Gastrocnemius medialis (tissue), 4 donors: ENCODE data around the gene GOSR2. TPM values are rescaled to one million over a fixed set of nuclear protein-coding genes. Genes with fewer than 3 reads are reported as not detected.

Experiments used
- ATAC-seq, 2 donors: fragments of 150-250 bp; one replicate each; pipeline ENCODE4 v1.9.1; 2016
- DNase-seq, 2 donors: peaks; one replicate each; pipeline ENCODE4 v3.0.0-alpha.2; 2019
- H3K27ac ChIP-seq, 4 donors: fragments of 200-600 bp; sonication (generic); 1 replicate in 1 of 4; 2 replicates in 3 of 4; pipeline ENCODE4 v1.5.1; 2016 to 2018; ENCODE audit warnings: mild to moderate bottlenecking in 2 of 4, moderate library complexity in 1 of 4
- H3K27me3 ChIP-seq, 3 donors: fragments of 200-600 bp; sonication (generic) in 2 of 3; 1 replicate in 1 of 3; 2 replicates in 2 of 3; pipeline versions ENCODE4 v1.5.1 to v1.6.0; 2016 to 2019; ENCODE audit warnings: mild to moderate bottlenecking in 1 of 3, moderate library complexity in 1 of 3
- H3K36me3 ChIP-seq, 2 donors: fragments of 200-600 bp; sonication (generic) in 1 of 2; one replicate each; pipeline ENCODE4 v1.5.1; 2017 to 2018
- H3K4me1 ChIP-seq, 2 donors: fragments of 200-600 bp; sonication (generic) in 1 of 2; one replicate each; pipeline ENCODE4 v1.5.1; 2016 to 2017; ENCODE audit warnings: mild to moderate bottlenecking in 2 of 2
- H3K4me3 ChIP-seq, 4 donors: fragments of 200-600 bp; sonication (generic) in 3 of 4; 1 replicate in 1 of 4; 2 replicates in 3 of 4; pipeline ENCODE4 v1.5.1; 2016 to 2019; ENCODE audit warnings: mild to moderate bottlenecking in 2 of 4
- H3K9me3 ChIP-seq, 3 donors: fragments of 200-600 bp; sonication (generic) in 2 of 3; 1 replicate in 1 of 3; 2 replicates in 2 of 3; pipeline ENCODE4 v1.5.1; 2016 to 2019
- POLR2A ChIP-seq, 2 donors: fragments of 450-650 bp; IDR thresholded peaks; one replicate each; pipeline ENCODE4 v1.6.1; 2017; ENCODE audit warnings: antibody characterized with exemption in 2 of 2, mild to moderate bottlenecking in 2 of 2, moderate library complexity in 2 of 2
- in situ Hi-C, 4 donors: fragments of 200-750 bp; cut with MboI; loops; one replicate each; pipeline versions ENCODE4 v1.15.0 to v1.8.0; 2017; ENCODE audit warnings: low sequenced_read_pairs in 4 of 4
- intact Hi-C: fragments of 100-400 bp; cut with DNase I; formaldehyde crosslinking; loops from one replicate; pipeline ENCODE4 v1.15.1; 2023; ENCODE audit warnings: low total_unique reads
- total RNA-seq, 4 donors: library from RNA; depleted of rRNA; stranded (reverse); fragments of >200 nt; gene quantifications; one replicate each; pipeline versions ENCODE4 v1.1.0 to v1.2.3, GENCODE V29; 2016
- TF ChIP-seq, protein P1 (sequence below), 5 experiments: fragments of 450-650 bp in 3 of 5; fragments of 200-600 bp in 2 of 5; sonication (generic) in 2 of 5; IDR thresholded peaks in 4 of 5; conservative IDR thresholded peaks in 1 of 5; 1 replicate in 4 of 5; 2 replicates in 1 of 5; pipeline ENCODE4 v1.5.1; 2016 to 2019; ENCODE audit warnings: antibody characterized with exemption in 5 of 5, mild to moderate bottlenecking in 3 of 5, moderate library complexity in 3 of 5

The GOSR2 gene
- total RNA-seq, 4 donors from 2014 or later = 25.3 to 32.9 (median 31.6) TPM

DNA sequence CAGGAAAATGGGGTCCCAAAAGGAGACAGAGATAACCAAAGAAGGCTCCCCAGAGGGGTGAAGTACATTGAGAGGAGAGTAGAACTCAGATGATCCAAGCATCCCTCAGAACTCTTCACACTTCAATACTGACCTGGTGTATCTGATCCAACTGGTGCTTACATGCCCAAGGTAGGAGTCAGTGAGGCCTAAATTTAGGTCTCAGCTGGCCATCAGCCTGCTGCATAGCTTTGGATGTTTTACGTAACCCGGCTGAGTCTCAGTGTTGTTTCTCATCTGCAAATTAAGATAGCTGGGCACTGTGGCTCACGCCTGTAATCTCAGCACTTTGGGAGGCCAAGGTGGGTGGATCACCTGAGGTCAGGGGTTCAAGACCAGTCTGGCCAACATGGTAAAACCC lies 11.6 kb upstream of the GOSR2 start:
- TF ChIP-seq, protein P1, sequence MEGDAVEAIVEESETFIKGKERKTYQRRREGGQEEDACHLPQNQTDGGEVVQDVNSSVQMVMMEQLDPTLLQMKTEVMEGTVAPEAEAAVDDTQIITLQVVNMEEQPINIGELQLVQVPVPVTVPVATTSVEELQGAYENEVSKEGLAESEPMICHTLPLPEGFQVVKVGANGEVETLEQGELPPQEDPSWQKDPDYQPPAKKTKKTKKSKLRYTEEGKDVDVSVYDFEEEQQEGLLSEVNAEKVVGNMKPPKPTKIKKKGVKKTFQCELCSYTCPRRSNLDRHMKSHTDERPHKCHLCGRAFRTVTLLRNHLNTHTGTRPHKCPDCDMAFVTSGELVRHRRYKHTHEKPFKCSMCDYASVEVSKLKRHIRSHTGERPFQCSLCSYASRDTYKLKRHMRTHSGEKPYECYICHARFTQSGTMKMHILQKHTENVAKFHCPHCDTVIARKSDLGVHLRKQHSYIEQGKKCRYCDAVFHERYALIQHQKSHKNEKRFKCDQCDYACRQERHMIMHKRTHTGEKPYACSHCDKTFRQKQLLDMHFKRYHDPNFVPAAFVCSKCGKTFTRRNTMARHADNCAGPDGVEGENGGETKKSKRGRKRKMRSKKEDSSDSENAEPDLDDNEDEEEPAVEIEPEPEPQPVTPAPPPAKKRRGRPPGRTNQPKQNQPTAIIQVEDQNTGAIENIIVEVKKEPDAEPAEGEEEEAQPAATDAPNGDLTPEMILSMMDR (IDR thresholded peaks at IDR 0.05 in 4 of 5, conservative IDR thresholded peaks at IDR 0.05 in 1 of 5) = no peak
- TF ChIP-seq POLR2A (IDR thresholded peaks at IDR 0.05) = no peak
- no peaks in the 10 kb centered on the region for H3K4me1 ChIP-seq
- no peaks in the 10 kb centered on the region for H3K27me3 ChIP-seq
- no peak overlapping the region for H3K4me3 ChIP-seq
- H3K9me3 ChIP-seq = no peaks in the 10 kb centered on the region
- no peak overlapping the region for H3K27ac ChIP-seq
- in situ Hi-C loops = no loop called here
- H3K36me3 ChIP-seq = no peaks in the 10 kb centered on the region
- intact Hi-C loops = no loop called here
- ATAC-seq = peak; percentile 60 to 81
- DNase-seq = no peak

DNA sequence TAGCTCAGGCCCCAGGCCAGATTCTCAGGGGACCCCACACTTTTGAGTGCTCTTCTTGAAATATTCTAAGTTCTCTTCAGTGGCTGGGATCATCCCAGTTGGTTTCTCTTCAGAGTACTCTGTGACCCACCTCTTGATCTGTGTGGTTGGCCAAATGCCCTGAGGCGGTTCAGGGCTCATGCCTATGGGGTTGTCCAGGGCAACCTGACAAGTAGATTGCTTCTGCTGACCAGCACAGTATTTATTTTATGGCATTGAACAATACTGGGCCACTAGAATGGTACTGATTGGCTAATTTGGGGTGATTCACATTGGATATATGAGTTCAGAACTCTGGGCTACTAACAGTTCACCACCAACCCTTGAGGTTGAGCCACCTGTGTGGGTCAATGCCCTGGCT lies 7.4 kb upstream of the GOSR2 start:
- in situ Hi-C loops = no loop called here
- intact Hi-C loops = no loop called here
- H3K27me3 ChIP-seq = no peaks in the 10 kb centered on the region

DNA sequence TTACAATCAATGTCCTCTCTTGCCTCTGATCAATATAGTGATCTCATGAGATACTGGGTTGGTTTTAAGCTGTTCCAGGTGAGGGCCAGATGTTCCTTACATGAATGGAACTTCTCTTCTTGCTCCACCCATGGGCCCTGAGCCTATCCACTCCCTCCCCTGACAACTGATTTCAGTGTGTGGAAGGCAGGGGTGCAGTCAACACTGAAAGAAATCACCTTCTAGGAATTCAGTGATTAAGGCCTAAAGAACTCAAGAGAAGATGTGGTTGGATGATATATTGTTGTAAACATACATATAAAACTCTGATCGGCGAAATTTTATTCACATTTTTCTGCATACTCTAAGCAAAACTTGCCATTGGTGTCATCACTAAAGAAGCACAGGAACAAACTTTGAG lies 6.7 kb upstream of the GOSR2 start:
- intact Hi-C loops = no loop called here
- no peak for ATAC-seq
- H3K4me1 ChIP-seq = no peaks in the 10 kb centered on the region
- no peak overlapping the region for H3K27ac ChIP-seq
- in situ Hi-C loops = no loop called here
- no peak for DNase-seq
- no peak overlapping the region for H3K4me3 ChIP-seq
- H3K27me3 ChIP-seq = no peaks in the 10 kb centered on the region
- H3K9me3 ChIP-seq = no peaks in the 10 kb centered on the region
- no peaks in the 10 kb centered on the region for H3K36me3 ChIP-seq
- TF ChIP-seq, protein P1 (IDR thresholded peaks at IDR 0.05 in 4 of 5, conservative IDR thresholded peaks at IDR 0.05 in 1 of 5) = no peak
- no peak for TF ChIP-seq POLR2A (IDR thresholded peaks at IDR 0.05)

More for the DNA sequence above, 7.4 kb upstream of the GOSR2 start:
- ATAC-seq (no peak), DNase-seq (no peak)
- Histone ChIP-seq H3K27ac (no peak overlapping the region), H3K4me3 (no peak overlapping the region), H3K4me1 (no peaks in the 10 kb centered on the region), H3K9me3 (no peaks in the 10 kb centered on the region), H3K36me3 (no peaks in the 10 kb centered on the region)
- TF ChIP-seq, protein P1 (IDR thresholded peaks at IDR 0.05 in 4 of 5, conservative IDR thresholded peaks at IDR 0.05 in 1 of 5) = no peak
- no peak for TF ChIP-seq POLR2A (IDR thresholded peaks at IDR 0.05)

DNA sequence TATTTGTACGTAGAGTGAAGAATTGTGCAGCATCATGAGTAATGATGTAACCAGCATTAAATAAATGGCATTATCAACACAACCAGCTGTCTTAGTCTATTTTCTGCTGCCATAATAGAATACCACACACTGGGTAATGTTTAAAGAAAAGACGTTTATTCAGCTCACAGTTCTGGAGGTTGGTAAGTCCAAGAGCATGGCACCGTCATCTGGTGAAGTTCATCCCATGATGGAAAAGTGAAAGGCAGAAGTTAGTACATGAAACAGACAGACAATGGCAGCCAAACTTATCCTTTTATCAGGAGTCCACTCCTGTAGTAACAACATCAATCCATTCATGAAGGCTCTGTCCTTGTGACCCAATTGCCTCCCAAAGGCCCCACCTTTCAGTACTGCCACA lies 6.3 kb upstream of the GOSR2 start:
- DNase-seq (no peak), ATAC-seq (no peak)
- TF ChIP-seq POLR2A (IDR thresholded peaks at IDR 0.05) = no peak
- Histone ChIP-seq H3K9me3 (no peaks in the 10 kb centered on the region), H3K4me3 (no peak overlapping the region), H3K27ac (no peak overlapping the region), H3K4me1 (no peaks in the 10 kb centered on the region), H3K27me3 (no peaks in the 10 kb centered on the region), H3K36me3 (no peaks in the 10 kb centered on the region)
- intact Hi-C loops (no loop called here), in situ Hi-C loops (no loop called here)

DNA sequence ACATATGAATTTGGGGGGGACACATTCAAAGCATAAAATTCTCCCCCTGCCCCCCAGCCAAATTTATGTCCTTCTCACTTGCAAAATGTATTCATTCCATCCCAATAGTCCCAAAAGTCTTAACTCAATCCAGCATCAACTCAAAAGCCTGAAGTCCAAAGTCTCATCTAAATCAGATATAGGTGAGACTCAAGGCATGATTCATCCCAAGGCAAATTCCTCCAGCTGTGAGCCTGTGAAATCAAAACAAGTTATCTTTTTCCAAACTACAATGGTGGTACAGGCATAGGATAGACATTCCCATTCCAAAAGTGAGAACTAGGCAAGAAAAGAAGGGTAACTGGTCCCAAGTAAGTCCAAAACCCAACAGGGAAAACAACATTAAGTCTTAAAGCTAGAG lies 5.9 kb upstream of the GOSR2 start:
- Histone ChIP-seq H3K27me3 (no peaks in the 10 kb centered on the region), H3K36me3 (no peaks in the 10 kb centered on the region), H3K4me3 (no peak overlapping the region), H3K4me1 (no peaks in the 10 kb centered on the region), H3K9me3 (no peaks in the 10 kb centered on the region), H3K27ac (no peak overlapping the region)
- intact Hi-C loops = no loop called here
- TF ChIP-seq POLR2A (IDR thresholded peaks at IDR 0.05) = no peak
- TF ChIP-seq, protein P1 (IDR thresholded peaks at IDR 0.05 in 4 of 5, conservative IDR thresholded peaks at IDR 0.05 in 1 of 5) = no peak
- no peak for ATAC-seq
- in situ Hi-C loops = no loop called here
- DNase-seq = no peak
